CD4-positive, alpha-beta memory T cell (primary cell): ENCODE measurements around the gene FOXP4. TPM values are rescaled to one million over a fixed set of nuclear protein-coding genes. Genes with fewer than 3 reads are reported as not detected.

Experiments
- CTCF ChIA-PET: fragments of 350-600 bp; sonication (Branson Sonifier 250); formaldehyde crosslinking; loops from one replicate; lab custom pipeline; 2021; ENCODE audit warnings: inconsistent platforms; ENCODE audit not compliant: partially characterized antibody; lab: Charles Lee
- POLR2A ChIA-PET: fragments of 350-600 bp; sonication (Branson Sonifier 250); formaldehyde crosslinking; loops from one replicate; lab custom pipeline; 2021; ENCODE audit not compliant: partially characterized antibody; lab: Charles Lee
- DNase-seq, 5 donors: peaks; one replicate each; pipeline versions ENCODE4 v3.0.0 to v3.0.0-alpha.2; 2020 to 2022; ENCODE audit warnings: mixed read lengths in 1 of 5
- H3K27ac ChIP-seq: one replicate; pipeline ENCODE4 v1.7.0; 2013; ENCODE audit warnings: low read depth, low read length
- H3K27me3 ChIP-seq: 2 replicates; pipeline ENCODE4 v1.7.0; 2013; ENCODE audit warnings: mild to moderate bottlenecking, low read length, moderate library complexity; ENCODE audit not compliant: insufficient read depth
- H3K36me3 ChIP-seq: 2 replicates; pipeline ENCODE4 v1.7.0; 2013; ENCODE audit warnings: mild to moderate bottlenecking, low read length, moderate library complexity; ENCODE audit not compliant: insufficient read depth
- H3K4me1 ChIP-seq: 2 replicates; pipeline ENCODE4 v1.7.0; 2013; ENCODE audit warnings: mild to moderate bottlenecking, low read length, moderate library complexity; ENCODE audit not compliant: insufficient read depth
- H3K4me3 ChIP-seq, 2 donors: one replicate each; pipeline ENCODE4 v1.7.0; 2013; ENCODE audit warnings: low read length in 2 of 2, mild to moderate bottlenecking in 1 of 2
- H3K9me3 ChIP-seq, 2 donors: one replicate each; pipeline ENCODE4 v1.7.0; 2013; ENCODE audit warnings: low read length in 2 of 2, control low read depth in 1 of 2; ENCODE audit not compliant: control insufficient read depth in 1 of 2
- H3K27ac Mint-ChIP-seq, 7 donors: one replicate each; pipeline ENCODE4 v1.8.0; 2020 to 2021; ENCODE audit warnings: mixed read lengths in 7 of 7, mild to moderate bottlenecking in 6 of 7, inconsistent platforms in 3 of 7, moderate library complexity in 3 of 7
- H3K27me3 Mint-ChIP-seq, 2 donors: one replicate each; pipeline ENCODE4 v1.8.0; 2020 to 2021; ENCODE audit warnings: mixed read lengths in 2 of 2
- H3K36me3 Mint-ChIP-seq, 2 donors: one replicate each; pipeline ENCODE4 v1.8.0; 2020 to 2021; ENCODE audit warnings: mixed read lengths in 2 of 2, inconsistent platforms in 1 of 2, mild to moderate bottlenecking in 1 of 2
- H3K4me1 Mint-ChIP-seq, 4 donors: one replicate each; pipeline ENCODE4 v1.8.0; 2020 to 2021; ENCODE audit warnings: mixed read lengths in 4 of 4, mild to moderate bottlenecking in 1 of 4
- H3K4me3 Mint-ChIP-seq, 8 donors: one replicate each; pipeline ENCODE4 v1.8.0; 2020 to 2021; ENCODE audit warnings: mixed read lengths in 8 of 8, mild to moderate bottlenecking in 7 of 8, moderate library complexity in 6 of 8, inconsistent platforms in 3 of 8
- H3K9me3 Mint-ChIP-seq, 8 donors: one replicate each; pipeline ENCODE4 v1.8.0; 2020 to 2021; ENCODE audit warnings: mixed read lengths in 8 of 8, mild to moderate bottlenecking in 5 of 8, inconsistent platforms in 3 of 8, moderate library complexity in 1 of 8
- intact Hi-C: fragments of 100-400 bp; cut with micrococcal nuclease; formaldehyde crosslinking; loops from one replicate; pipeline ENCODE4 v1.15.1; 2023
- polyA plus RNA-seq, 2 donors: library from polyadenylated mRNA; unstranded; fragments of 300-500 nt; fragmentation: Illumina TruSeq; gene quantifications; one replicate each; pipeline ENCODE4 v1.2.3, GENCODE V29; 2021
- total RNA-seq, 2 experiments: library from RNA; stranded (reverse); gene quantifications; one replicate each; pipeline ENCODE4 v1.2.3, GENCODE V29; 2021

Gene FOXP4
- total and polyA plus RNA-seq, 4 experiments from 2014 or later: 0.08 to 7.8 (median 4.5) TPM

DNA sequence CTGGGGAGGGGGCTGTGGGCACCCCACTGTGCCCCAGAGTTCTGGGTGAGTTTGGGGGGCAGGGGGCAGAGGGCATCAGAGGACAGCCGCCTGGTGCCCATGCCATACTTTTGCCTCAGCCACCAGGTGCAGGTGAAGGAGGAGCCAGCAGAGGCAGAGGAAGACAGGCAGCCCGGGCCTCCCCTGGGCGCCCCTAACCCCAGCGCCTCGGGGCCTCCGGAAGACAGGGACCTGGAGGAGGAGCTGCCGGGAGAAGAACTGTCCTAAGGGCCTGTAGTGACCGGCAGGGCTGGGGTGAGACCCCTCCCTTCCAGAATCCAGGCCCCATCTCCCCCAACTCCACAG lies 52.5 kb downstream of the FOXP4 start:
- no peaks in the 10 kb centered on the region for H3K36me3 ChIP-seq
- Mint-ChIP-seq H3K27ac (no peak overlapping the region), H3K27me3 (peaks cover 0 to 4% of the 10 kb centered on the region in 2 donors), H3K4me3 (no peak overlapping the region), H3K9me3 (no peaks in the 10 kb centered on the region), H3K4me1 (peaks cover 0 to 7% (median 5%) of the 10 kb centered on the region in 4 donors), H3K36me3 (peaks cover 5 to 20% of the 10 kb centered on the region in 2 donors)
- H3K27me3 ChIP-seq: peaks cover 1% of the 10 kb centered on the region
- intact Hi-C loops: no loop called here
- H3K9me3 ChIP-seq: no peaks in the 10 kb centered on the region
- no peak overlapping the region for H3K27ac ChIP-seq
- ChIA-PET POLR2A (no interaction called here), CTCF (interaction anchor here (0.8 to 1.2 kb wide), 2 partner anchors 85 to 174 kb away, joined by 3 to 4 read pairs; no protein-coding TSS in a partner anchor)
- no peak for DNase-seq
- H3K4me1 ChIP-seq: peaks cover 11% of the 10 kb centered on the region
- H3K4me3 ChIP-seq: no peak overlapping the region

DNA sequence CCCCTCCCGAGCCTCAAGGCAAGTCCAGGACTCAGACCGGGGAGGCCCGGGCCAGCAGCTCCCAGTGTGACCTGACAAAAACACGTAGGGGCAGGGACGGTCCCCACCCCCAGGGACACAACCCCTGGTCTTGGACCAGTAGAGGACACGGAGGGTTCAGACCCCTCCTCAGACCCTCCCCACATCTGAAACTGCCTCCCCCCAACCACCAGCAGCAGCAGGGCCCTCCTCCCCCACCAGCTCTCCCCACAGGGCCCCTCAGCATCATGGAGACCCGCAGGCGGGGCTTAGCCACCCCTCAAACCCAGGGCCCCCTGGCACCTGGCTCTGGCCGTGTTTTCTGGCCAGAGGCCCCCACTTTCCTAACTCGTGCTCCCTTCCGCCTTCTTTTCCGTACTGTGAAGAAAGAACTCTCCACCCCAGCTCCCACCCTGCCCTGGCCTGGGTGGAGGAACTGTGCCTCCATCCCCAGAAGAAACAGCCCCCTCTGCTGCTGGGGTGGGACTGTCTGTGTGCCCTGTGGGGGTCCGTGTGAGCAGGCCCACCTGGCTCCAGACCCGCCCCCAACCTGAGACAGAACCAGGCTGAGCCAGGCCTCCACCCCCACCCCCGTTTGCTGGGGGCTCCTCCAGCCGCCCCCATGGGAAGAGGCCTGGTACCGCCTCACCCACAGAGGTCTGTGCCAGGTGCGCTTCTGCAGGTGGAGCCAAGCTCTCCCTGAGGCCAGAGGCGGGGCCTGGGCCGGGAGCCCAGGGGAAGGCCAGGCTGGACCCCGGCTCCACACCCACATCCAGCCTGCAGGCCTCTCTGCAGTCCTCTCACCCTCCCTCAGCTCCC lies 53.1 kb downstream of the FOXP4 start:
- Histone ChIP-seq H3K27me3 (peaks cover 3% of the 10 kb centered on the region), H3K27ac (no peak overlapping the region), H3K36me3 (no peaks in the 10 kb centered on the region), H3K4me1 (peaks cover 11% of the 10 kb centered on the region), H3K9me3 (no peaks in the 10 kb centered on the region), H3K4me3 (no peak overlapping the region)
- intact Hi-C loops: no loop called here
- H3K27me3 Mint-ChIP-seq: peaks cover 0 to 4% of the 10 kb centered on the region in 2 donors
- peaks cover 5 to 20% of the 10 kb centered on the region in 2 donors for H3K36me3 Mint-ChIP-seq
- no peak for DNase-seq
- H3K4me3 Mint-ChIP-seq: no peak overlapping the region
- no peaks in the 10 kb centered on the region for H3K9me3 Mint-ChIP-seq
- no peak overlapping the region for H3K27ac Mint-ChIP-seq
- ChIA-PET CTCF (interaction anchor here (0.8 to 1.5 kb wide), 3 partner anchors 49 to 174 kb away, joined by 3 to 4 read pairs (median 3); no protein-coding TSS in a partner anchor), POLR2A (no interaction called here)
- peaks cover 0 to 7% (median 5%) of the 10 kb centered on the region in 4 donors for H3K4me1 Mint-ChIP-seq

DNA sequence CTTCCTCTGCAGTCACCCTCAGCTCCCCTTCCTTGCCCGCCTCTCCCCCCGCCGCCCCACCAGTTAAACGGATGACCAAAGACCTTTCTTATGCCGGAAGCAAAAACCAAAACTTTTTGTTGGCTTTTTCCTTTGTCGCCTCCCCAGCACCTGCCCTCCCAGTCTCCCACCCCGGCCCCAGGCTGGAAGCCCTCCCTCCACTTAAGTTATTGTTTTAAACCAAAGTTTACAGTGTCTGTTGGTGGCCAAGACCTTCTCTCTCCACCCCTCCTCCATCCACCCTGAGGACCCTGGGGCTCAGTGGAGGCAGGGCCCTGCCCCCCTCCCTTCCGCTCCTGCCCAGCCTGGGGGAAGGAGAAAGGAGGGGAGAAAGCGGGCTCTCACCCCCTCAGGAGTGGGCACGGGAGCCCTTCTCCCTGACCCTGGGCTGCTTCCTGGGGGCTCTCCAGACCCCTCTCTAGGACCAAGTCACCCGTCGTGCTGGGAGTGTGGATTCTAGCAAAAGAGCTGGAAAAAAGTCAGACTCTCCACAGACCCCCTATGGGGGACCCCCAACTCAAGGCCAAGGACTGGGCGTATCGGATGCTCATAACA lies 53.8 kb downstream of the FOXP4 start:
- intact Hi-C loops: no loop called here
- H3K27me3 Mint-ChIP-seq: peaks cover under 1 to 5% of the 10 kb centered on the region in 2 donors
- Histone ChIP-seq H3K36me3 (no peaks in the 10 kb centered on the region), H3K27me3 (peaks cover 3% of the 10 kb centered on the region), H3K9me3 (no peaks in the 10 kb centered on the region), H3K4me1 (peaks cover 11% of the 10 kb centered on the region), H3K4me3 (no peak overlapping the region), H3K27ac (no peak overlapping the region)
- DNase-seq: no peak
- POLR2A ChIA-PET: no interaction called here
- CTCF ChIA-PET: interaction anchor here (1.5 to 1.6 kb wide), 2 partner anchors 48 to 175 kb away, joined by 3 to 5 read pairs; no protein-coding TSS in a partner anchor
- H3K27ac Mint-ChIP-seq: no peak overlapping the region
- H3K4me3 Mint-ChIP-seq: no peak overlapping the region
- H3K36me3 Mint-ChIP-seq: peaks cover 5 to 17% of the 10 kb centered on the region in 2 donors
- H3K4me1 Mint-ChIP-seq: peaks cover 0 to 7% (median 5%) of the 10 kb centered on the region in 4 donors
- no peaks in the 10 kb centered on the region for H3K9me3 Mint-ChIP-seq

DNA sequence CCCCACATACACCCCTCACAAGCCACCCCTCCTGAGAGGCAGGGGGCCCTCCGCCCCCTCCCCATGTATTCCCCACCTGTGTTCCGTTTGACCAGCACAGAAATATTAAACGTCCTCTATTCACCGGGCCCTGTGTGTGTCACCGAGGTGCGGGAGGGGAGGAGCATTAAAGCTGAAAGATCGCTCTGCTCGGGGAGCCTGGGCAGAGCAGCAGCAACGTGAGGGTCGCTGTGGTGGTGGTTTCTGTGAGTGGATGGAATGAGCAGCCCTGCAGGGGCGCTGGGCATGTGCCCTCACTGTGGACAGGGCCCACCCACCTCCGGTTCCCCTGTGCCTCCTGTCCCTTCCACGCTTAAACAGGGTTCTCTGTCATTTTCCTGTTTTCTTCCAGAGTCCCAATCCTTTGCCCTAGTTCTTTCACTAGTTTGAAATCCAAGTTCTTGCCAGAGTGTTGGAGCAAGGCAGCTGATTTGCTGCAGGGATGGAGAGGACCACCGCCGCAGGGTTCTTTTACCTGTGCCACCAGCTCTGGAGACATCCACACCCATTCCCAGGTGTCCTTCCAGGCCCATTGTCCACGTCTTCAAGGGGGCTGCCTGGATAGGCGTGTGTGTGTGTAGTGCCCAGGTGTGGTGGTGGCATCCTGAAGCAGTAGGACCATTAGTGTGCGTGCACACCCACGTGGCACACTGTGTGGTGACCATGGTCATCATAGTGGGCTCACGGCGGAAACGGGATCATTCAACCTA lies 54.5 kb downstream of the FOXP4 start:
- Mint-ChIP-seq H3K4me1 (peaks cover 0 to 7% (median 5%) of the 10 kb centered on the region in 4 donors), H3K4me3 (no peak overlapping the region), H3K9me3 (no peaks in the 10 kb centered on the region), H3K36me3 (peaks cover 5 to 14% of the 10 kb centered on the region in 2 donors), H3K27ac (no peak overlapping the region), H3K27me3 (peaks cover 2 to 7% of the 10 kb centered on the region in 2 donors)
- DNase-seq: no peak
- CTCF ChIA-PET: interaction anchor here (0.6 to 1.6 kb wide), 4 partner anchors 47 to 176 kb away, joined by 3 to 5 read pairs (median 3); no protein-coding TSS in a partner anchor
- intact Hi-C loops: no loop called here
- Histone ChIP-seq H3K27ac (no peak overlapping the region), H3K27me3 (peaks cover 3% of the 10 kb centered on the region), H3K4me3 (no peak overlapping the region), H3K9me3 (no peaks in the 10 kb centered on the region), H3K4me1 (peaks cover 11% of the 10 kb centered on the region), H3K36me3 (no peaks in the 10 kb centered on the region)
- POLR2A ChIA-PET: no interaction called here

DNA sequence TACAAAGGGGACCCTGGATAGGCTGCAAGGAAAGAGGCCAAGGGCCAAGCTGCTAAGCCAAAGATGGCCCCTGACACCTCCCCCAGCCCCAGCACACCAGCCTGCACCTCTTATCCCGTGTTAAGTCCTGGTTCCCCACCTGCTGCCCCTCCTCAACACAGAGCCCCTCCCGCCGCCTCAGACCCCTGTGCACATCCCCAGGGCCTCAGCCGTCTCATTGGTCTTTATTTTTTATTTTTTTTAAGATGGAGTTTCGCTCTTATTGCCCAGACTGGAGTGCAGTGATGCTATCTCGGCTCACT lies 55.0 kb downstream of the FOXP4 start:
- ChIA-PET POLR2A (no interaction called here), CTCF (interaction anchor here (0.7 to 1.6 kb wide), 2 partner anchors 152 to 176 kb away, joined by 3 to 5 read pairs; no protein-coding TSS in a partner anchor)
- peaks cover 11% of the 10 kb centered on the region for H3K4me1 ChIP-seq
- Mint-ChIP-seq H3K27me3 (peaks cover 2 to 7% of the 10 kb centered on the region in 2 donors), H3K36me3 (peaks cover 5 to 14% of the 10 kb centered on the region in 2 donors), H3K4me3 (no peak overlapping the region), H3K27ac (no peak overlapping the region), H3K9me3 (no peaks in the 10 kb centered on the region), H3K4me1 (peaks cover 0 to 7% (median 5%) of the 10 kb centered on the region in 4 donors)
- intact Hi-C loops: no loop called here
- H3K27me3 ChIP-seq: peaks cover 3% of the 10 kb centered on the region
- H3K36me3 ChIP-seq: no peaks in the 10 kb centered on the region
- DNase-seq: no peak
- H3K4me3 ChIP-seq: no peak overlapping the region
- no peak overlapping the region for H3K27ac ChIP-seq
- H3K9me3 ChIP-seq: no peaks in the 10 kb centered on the region

DNA sequence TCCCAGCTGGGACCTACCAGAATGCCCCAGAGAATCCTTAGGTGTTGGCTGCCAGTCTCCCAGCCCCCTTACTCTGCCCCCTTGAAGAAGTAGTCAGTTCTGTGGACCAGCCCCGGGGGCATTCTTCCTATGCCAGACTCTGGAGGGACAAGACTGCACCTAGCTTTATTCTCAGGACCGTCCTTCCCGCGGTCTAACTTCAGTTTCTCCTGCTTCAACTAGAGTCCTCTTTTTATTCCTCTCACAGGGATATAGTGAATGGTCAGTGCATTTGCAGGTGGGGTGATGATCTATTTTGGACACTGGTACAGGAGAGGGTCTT lies 56.2 kb downstream of the FOXP4 start:
- intact Hi-C loops: loop anchor here (2.0 kb wide), 1 partner anchor 174 kb away; no protein-coding TSS in a partner anchor
- H3K27ac ChIP-seq: no peak overlapping the region
- H3K4me3 Mint-ChIP-seq: no peak overlapping the region
- no peak overlapping the region for H3K27ac Mint-ChIP-seq
- no peaks in the 10 kb centered on the region for H3K9me3 Mint-ChIP-seq
- H3K36me3 ChIP-seq: no peaks in the 10 kb centered on the region
- H3K36me3 Mint-ChIP-seq: peaks cover 0 to 7% of the 10 kb centered on the region in 2 donors
- H3K9me3 ChIP-seq: no peaks in the 10 kb centered on the region
- ChIA-PET POLR2A (interaction anchor here (0.9 kb wide), 1 partner anchor 82 kb away, joined by 3 read pairs; no protein-coding TSS in a partner anchor), CTCF (interaction anchor here (0.5 to 2.8 kb wide), 29 partner anchors 8 to 395 kb away, joined by 3 to 45 read pairs (median 4); no protein-coding TSS in a partner anchor)
- H3K4me1 ChIP-seq: peaks cover 11% of the 10 kb centered on the region
- peaks cover 0 to 7% (median 5%) of the 10 kb centered on the region in 4 donors for H3K4me1 Mint-ChIP-seq
- H3K27me3 Mint-ChIP-seq: peaks cover 4 to 7% of the 10 kb centered on the region in 2 donors
- DNase-seq: no peak
- H3K4me3 ChIP-seq: no peak overlapping the region
- H3K27me3 ChIP-seq: peaks cover 3% of the 10 kb centered on the region
